Measurements from ENCODE around the gene CELF2.
"Not testable (repeated sequence)": the region's sequence is repeated elsewhere in the genome, so short reads cannot be mapped to it uniquely, and the experiment has no call there.

Gene CELF2

GRCh38 chr10:11097686-11098085, 80.0 kb downstream of the CELF2 start:
- no peak for DNase-seq (ENCODE audit: low spot score)

- peak; percentile 55 for DNase-seq (ENCODE audit: low spot score)
These were observed 81.0 kb downstream of the CELF2 start for GRCh38 chr10:11098666-11099065.

- no peak for DNase-seq (ENCODE audit: low spot score)
These were observed 87.4 kb downstream of the CELF2 start for GRCh38 chr10:11104772-11105675.

GRCh38 chr10:11105676-11106004, 88.0 kb downstream of the CELF2 start:
- DNase-seq (ENCODE audit: low spot score) = no peak

- DNase-seq (ENCODE audit: low spot score) = no peak
These were observed 89.1 kb downstream of the CELF2 start for GRCh38 chr10:11106621-11107374.

- no peak for DNase-seq (ENCODE audit: low spot score)
These were observed 90.3 kb downstream of the CELF2 start for GRCh38 chr10:11107948-11108347.

GRCh38 chr10:11108356-11108755, 90.7 kb downstream of the CELF2 start:
- no peak for DNase-seq (ENCODE audit: low spot score)

- DNase-seq (ENCODE audit: low spot score) = no peak
These were observed 91.9 kb downstream of the CELF2 start for GRCh38 chr10:11109590-11109989.

- DNase-seq (ENCODE audit: low spot score) = no peak
These were observed 92.9 kb downstream of the CELF2 start for GRCh38 chr10:11110539-11110938.

- DNase-seq (ENCODE audit: low spot score) = no peak
These were observed 93.8 kb downstream of the CELF2 start for GRCh38 chr10:11111490-11111889.

- DNase-seq (ENCODE audit: low spot score) = no peak
These were observed 95.0 kb downstream of the CELF2 start for GRCh38 chr10:11112718-11113117.

- DNase-seq (ENCODE audit: low spot score) = no peak
These were observed 95.5 kb downstream of the CELF2 start for GRCh38 chr10:11113156-11113555.

GRCh38 chr10:11114269-11114668, 96.6 kb downstream of the CELF2 start:
- DNase-seq (ENCODE audit: low spot score) = no peak

- DNase-seq (ENCODE audit: low spot score) = no peak
These were observed 97.7 kb downstream of the CELF2 start for GRCh38 chr10:11115337-11115736.

- DNase-seq (ENCODE audit: low spot score) = no peak
These were observed 98.7 kb downstream of the CELF2 start for GRCh38 chr10:11116361-11116760.

- no peak for DNase-seq (ENCODE audit: low spot score)
These were observed 99.1 kb downstream of the CELF2 start for GRCh38 chr10:11116817-11117216.

- no peak for DNase-seq (ENCODE audit: low spot score)
These were observed 101.0 kb downstream of the CELF2 start for GRCh38 chr10:11118686-11119085.

- DNase-seq (ENCODE audit: low spot score) = no peak
These were observed 102.2 kb downstream of the CELF2 start for GRCh38 chr10:11119843-11120242.

GRCh38 chr10:11120711-11121110, 103.0 kb downstream of the CELF2 start:
- DNase-seq (ENCODE audit: low spot score) = peak; percentile 60

GRCh38 chr10:11123892-11124291, 106.2 kb downstream of the CELF2 start:
- not testable (repeated sequence) for DNase-seq (ENCODE audit: low spot score)

- DNase-seq (ENCODE audit: low spot score) = no peak
These were observed 107.3 kb downstream of the CELF2 start for GRCh38 chr10:11125004-11125403.

- DNase-seq (ENCODE audit: low spot score) = not testable (repeated sequence)
These were observed 109.3 kb downstream of the CELF2 start for GRCh38 chr10:11127017-11127416.

- DNase-seq (ENCODE audit: low spot score) = no peak
These were observed 113.5 kb downstream of the CELF2 start for GRCh38 chr10:11131112-11131639.
